Ammon's horn (tissue), 1 donor: ENCODE results near the gene FBXO31.
"Not testable (repeated sequence)": the region's sequence is repeated elsewhere in the genome, so short reads cannot be mapped to it uniquely, and the experiment has no call there.

Source experiments
- DNase-seq: peaks from one replicate; pipeline ENCODE4 v3.0.0-alpha.2; 2016; ENCODE audit warnings: low spot score

The FBXO31 gene

GRCh38 chr16:87342978-87343752 lies 40.4 kb downstream of the FBXO31 start:
- DNase-seq: no peak

DNA sequence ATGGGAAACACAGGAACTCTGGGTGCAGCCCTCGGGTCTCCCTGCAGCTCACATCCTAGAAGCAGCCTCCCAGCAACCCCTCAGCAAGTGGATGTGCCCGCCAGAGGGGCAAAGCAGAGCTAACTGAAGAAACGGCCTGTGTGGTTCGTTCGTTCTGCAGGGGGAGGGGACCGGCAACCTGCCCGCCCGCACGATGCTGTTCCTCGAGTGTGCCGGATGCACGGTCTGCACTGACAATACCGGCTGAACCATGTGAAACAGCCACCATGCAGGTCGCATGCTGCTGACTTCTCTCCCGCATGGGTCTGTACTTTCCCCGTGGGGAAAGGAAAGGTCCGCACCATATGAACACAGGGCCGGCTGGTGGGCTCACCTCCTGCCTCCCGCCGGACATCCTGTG lies 41.1 kb downstream of the FBXO31 start:
- DNase-seq: no peak

GRCh38 chr16:87340198-87340597 lies 43.4 kb downstream of the FBXO31 start:
- DNase-seq: no peak

- not testable (repeated sequence) for DNase-seq
Measured at GRCh38 chr16:87339724-87340105, 43.9 kb downstream of the FBXO31 start.

DNA sequence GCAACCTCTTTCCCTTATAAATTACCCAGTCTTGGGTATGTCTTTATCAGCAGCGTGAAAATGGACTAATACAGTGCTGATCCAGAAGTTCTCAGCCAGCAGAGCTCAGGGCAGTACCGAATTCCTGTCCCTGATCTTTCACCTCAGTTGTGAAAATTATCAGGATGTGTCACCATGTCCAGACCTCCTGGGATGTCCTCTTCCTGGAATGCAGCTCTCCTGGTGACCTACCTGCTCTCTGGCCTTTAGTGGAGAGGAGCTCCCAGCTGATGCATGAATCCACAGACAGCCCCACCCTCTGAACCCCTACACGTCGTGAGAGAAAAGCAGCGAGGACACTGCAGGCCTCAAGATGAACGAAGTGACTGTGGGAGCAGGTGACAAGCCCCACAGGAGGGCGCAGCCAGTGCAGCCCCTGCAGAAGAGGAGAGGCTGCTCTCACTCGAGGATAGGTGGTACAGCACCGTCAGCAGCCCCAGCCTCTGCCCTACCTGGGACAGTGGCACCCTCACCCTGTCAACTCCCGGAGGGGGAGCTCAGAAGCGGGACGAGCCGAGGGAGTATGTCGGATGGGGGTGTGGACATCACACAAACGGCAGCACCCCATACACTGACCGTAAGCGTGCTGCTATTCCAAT lies 44.4 kb downstream of the FBXO31 start:
- no peak for DNase-seq

DNA sequence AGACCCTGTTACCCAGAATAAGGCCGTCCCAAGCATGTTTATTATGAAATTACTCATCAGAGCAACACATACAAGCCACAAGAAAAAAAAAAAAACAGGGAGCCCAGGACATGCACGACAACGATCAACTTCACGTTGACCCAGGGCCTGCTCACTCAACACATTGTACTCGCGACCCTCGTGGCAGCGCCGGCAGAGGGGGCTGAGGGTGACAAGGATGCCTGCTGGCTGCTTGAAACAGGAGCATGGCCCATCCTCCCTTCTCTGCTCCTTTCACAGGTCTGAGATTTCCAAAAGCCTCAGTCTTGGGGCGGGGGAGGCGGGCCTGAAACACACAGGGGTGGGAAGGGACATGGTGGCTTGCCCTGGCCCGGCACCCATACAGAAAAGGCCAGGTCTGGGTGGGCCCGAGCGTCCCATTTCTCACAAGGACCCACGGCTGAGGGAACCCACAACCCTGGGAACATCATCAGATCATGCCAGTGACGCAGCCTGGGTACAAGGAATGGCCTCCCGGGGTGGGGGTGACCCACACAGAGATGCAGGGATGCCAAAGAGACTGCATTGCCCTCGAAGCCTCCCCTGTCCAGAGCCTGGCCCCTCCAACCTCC lies 45.3 kb downstream of the FBXO31 start:
- no peak for DNase-seq

- DNase-seq: no peak
Measured at GRCh38 chr16:87337262-87337771, 46.3 kb downstream of the FBXO31 start.

GRCh38 chr16:87336434-87337240 lies 46.9 kb downstream of the FBXO31 start:
- no peak for DNase-seq

GRCh38 chr16:87335625-87336433 lies 47.7 kb downstream of the FBXO31 start:
- no peak for DNase-seq

DNA sequence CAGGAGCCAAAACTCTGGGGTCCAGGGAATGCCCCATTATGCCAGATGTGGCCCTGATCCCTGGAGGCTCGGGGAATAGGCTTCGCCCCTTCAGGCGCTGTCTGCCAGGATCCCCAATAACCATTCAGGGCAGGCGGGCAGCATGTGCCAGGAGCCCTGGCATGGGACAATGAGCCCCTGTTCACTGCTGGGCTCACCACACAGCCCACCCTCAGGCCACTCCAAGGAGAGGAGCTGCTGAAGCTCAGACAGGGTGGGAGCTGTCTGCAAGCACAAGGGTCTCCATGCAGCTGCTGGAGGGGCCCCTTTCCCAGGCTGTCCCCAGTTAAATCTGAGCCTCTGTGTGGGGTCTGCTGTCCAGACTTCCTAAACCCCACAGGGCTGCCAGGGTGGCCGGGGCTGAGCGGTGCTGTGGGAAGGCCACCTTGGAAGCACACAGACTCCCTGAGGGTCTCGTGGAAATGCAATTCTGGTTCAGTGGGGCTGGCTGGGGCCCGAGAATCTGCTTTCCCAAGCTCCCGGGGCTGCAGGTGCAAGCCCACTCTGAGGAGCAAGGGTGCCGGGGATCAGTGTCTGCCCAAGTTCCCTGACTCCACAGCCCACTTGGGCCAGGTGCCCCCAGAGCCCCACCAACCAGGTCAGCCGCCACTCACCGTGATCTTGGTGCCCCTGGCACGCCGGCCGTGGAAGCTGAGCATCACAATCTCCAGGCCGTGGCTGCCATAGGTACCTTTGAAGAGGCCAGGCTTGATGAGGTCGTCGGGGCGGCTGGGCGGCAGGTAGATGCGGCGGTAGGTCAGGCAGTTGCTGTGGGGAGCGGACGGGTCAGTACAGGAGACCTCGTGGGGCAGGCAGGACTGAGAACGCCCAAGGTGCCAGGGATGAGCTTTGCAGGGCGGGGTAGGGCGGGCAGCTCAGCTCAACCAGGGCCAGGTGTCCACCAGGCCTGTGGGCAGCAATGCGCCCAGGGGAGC lies 48.6 kb downstream of the FBXO31 start:
- no peak for DNase-seq

DNA sequence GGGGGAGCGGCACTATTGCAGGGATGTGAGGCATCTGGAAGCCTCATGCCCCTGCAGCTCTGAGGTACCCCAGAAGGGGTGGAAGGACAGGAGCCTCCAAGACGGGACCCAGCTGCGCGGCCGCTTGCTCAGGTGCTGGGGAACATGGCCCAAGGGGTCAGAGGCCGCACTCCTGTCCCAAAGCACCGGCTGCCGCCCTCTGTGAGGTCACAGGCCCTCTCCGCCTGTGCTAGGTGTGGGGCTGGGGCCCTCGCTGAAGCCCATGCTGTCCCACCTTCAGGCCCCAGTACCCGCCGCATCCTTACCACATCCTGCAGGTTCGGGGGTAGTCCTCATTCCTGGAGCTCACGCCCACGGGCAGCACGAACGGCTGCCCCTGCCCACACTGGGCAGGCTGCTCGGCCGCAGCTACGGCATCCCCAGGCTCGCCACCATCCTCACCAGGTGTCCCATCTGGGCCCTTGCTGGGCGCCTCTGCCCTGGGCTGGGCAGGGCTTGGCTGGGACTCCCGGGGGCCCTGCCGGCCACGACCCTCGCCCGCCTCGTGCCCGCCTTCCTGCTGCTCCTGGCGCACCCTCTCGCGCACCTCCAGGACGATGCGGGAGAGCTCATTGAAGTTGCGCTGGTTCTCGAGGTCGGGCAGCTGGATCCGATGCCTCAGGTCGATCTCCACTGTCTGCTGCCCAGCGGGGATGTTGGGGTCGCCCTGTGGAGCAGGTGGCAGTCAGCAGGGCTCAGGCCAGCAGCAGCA lies 49.8 kb downstream of the FBXO31 start:
- DNase-seq: no peak

DNA sequence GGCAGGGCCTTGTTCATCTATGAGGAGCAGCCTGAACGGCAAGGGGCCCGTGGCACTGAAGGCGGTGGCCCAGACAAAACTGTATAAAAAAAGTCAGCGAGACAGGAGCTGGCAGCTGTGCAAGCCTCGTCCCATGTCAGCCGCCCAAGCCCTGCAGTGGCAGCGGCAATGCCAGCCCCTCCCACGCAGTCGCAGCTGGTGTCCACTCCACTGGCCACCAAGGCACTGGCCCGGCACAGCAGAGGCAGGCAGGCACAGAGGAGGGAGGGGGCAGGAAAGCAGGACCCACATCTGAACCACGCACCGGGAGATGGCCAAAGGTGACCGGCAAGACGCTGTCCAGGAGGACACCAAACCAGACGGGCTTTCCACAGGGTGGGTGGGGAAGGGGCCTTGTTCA lies 50.5 kb downstream of the FBXO31 start:
- DNase-seq: peak; percentile 84

DNA sequence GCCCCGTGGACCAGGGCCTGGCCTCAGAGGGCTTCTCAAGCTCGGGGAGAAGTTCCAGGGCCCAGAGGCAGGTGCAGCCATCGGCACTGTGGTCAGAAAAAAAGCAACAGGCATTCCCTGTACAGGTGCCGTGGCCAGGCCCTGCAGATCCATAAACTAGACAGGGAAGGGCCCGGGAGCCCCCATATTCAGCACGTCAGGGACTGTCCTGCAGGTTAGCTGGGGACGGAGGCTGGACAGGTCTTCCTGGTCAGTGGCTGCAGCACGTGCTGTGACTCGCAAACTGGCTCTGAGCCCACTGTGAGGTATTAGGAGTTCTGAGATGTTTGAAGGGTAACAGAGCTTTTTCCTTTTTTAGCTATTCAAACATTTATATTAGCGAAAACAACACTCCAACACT lies 51.4 kb downstream of the FBXO31 start:
- no peak for DNase-seq

GRCh38 chr16:87331241-87331801 lies 52.3 kb downstream of the FBXO31 start:
- no peak for DNase-seq

DNA sequence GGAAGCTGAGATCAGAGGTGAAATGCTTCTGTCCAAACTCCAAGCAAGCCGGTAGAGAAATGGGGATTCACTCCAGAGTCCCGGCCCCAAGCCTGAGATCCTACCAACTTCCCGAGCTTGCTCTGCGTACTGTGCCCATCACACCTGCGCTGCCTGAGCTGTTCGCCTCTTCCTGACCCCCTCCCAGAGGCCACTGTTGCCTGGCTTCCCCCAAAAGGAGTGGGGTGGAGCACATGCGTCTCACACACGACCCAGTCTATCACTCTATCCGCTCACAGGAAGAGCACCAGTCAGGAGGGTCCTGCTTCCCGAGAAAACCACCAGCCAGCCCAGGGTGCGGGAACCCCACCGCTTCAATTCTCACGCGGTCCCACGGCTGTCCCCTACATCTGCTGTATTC lies 52.9 kb downstream of the FBXO31 start:
- no peak for DNase-seq

DNA sequence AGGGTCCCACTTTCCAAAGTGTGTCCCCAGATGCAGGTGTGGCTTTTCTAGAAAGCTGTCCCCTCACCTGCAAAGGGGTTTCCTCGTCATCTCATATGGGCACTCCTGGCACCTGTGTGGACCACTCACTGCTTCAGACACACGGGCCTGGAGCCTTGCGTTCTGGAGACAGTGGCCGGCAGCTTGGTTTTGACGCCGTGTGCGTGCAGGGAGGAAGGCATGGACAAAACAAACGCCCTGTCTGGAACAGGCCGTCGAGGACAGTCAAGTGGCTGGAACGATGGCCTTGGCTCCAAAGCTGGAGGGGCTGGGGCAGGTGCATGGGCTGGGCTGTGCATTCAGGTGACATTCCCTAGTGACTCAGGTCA lies 53.3 kb downstream of the FBXO31 start:
- DNase-seq: no peak

GRCh38 chr16:87329436-87330256 lies 53.9 kb downstream of the FBXO31 start:
- DNase-seq: no peak

DNA sequence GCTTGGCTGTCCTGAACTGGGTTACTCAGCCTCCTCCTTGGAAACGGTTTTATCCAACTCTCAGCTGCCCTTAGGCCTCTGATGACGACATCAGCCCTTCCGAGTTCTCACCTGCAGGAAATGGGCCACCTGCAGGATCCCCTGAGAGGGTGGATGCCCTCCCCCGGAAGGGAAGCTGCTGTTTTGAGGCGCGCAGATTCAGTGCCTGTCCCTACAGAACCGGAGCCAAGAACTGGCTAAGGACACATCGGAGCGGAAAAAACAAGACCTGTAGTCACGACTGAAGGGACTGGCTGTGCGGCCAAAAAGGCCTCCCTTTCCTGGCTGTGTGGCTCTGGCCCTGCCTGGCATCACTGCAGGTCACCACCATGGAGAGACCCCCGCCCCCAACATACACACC lies 54.7 kb downstream of the FBXO31 start:
- no peak for DNase-seq
